HEK293 (cell line): ENCODE measurements around the gene BAG2.

Source experiments
- CTCF ChIA-PET: fragments of 350-600 bp; formaldehyde crosslinking; extraction: SDS; loops from one replicate; lab custom pipeline; 2021; ENCODE audit warnings: antibody characterized with exemption; lab: Yijun Ruan, JAX
- POLR2A ChIA-PET: fragments of 300-600 bp; formaldehyde crosslinking; extraction: SDS; loops from one replicate; lab custom pipeline; 2020; ENCODE audit warnings: antibody characterized with exemption, inconsistent platforms; lab: Yijun Ruan, JAX
- H3K27ac ChIP-seq: fragments of 200-500 bp; sonication (Bioruptor generic); 2 replicates; pipeline ENCODE4 v1.5.1; 2014; ENCODE audit warnings: low read depth, low read length, control low read depth, inconsistent platforms; ENCODE audit errors: extremely low read depth
- H3K36me3 ChIP-seq, 2 experiments: fragments of 200-500 bp in 1 of 2; sonication (Bioruptor generic) in 1 of 2; 1 replicate in 1 of 2; 2 replicates in 1 of 2; pipeline ENCODE4 v1.5.1; 2014 to 2017; ENCODE audit warnings: inconsistent platforms in 2 of 2, low read length in 2 of 2; ENCODE audit not compliant: control insufficient read depth in 2 of 2, insufficient read depth in 1 of 2
- H3K4me1 ChIP-seq: fragments of 200-500 bp; sonication (Bioruptor generic); 2 replicates; pipeline ENCODE4 v1.5.1; 2014; ENCODE audit warnings: mild to moderate bottlenecking, low read length, inconsistent platforms; ENCODE audit not compliant: control insufficient read depth, insufficient read depth
- H3K4me3 ChIP-seq: 2 replicates; pipeline ENCODE4 v1.5.1; 2011; ENCODE audit warnings: low read depth, mild to moderate bottlenecking, control low read depth, low read length, moderate library complexity
- H3K9me3 ChIP-seq: fragments of 200-500 bp; sonication (Bioruptor generic); 2 replicates; pipeline ENCODE4 v1.5.1; 2014; ENCODE audit warnings: low read depth, low read length, inconsistent platforms; ENCODE audit not compliant: control insufficient read depth, insufficient read depth
- PRDM6 ChIP-seq: fragments of 450-650 bp; formaldehyde crosslinking; IDR thresholded peaks from 2 replicates; pipeline ENCODE4 v1.5.1; 2017; ENCODE audit warnings: missing biosample characterization, missing genetic modification characterization
- ZNF10 ChIP-seq: fragments of 450-650 bp; formaldehyde crosslinking; IDR thresholded peaks from 2 replicates; pipeline ENCODE4 v1.5.1; 2017; ENCODE audit warnings: missing biosample characterization, missing genetic modification characterization
- ZNF239 ChIP-seq: fragments of 450-650 bp; formaldehyde crosslinking; IDR thresholded peaks from 2 replicates; pipeline ENCODE4 v1.5.1; 2016; ENCODE audit warnings: missing biosample characterization, missing genetic modification characterization
- ZNF350 ChIP-seq: fragments of 450-650 bp; formaldehyde crosslinking; IDR thresholded peaks from 2 replicates; pipeline ENCODE4 v1.5.0; 2017; ENCODE audit warnings: missing biosample characterization, mild to moderate bottlenecking, missing genetic modification characterization

BAG2 gene

GRCh38 chr6:57224769-57225515 is 52.8 kb downstream of the BAG2 start:
- Histone ChIP-seq H3K36me3 (peaks cover 0 to 3% of the 10 kb centered on the region in 2 experiments; a peak in 1 of 3 replicates), H3K4me1 (peaks cover 15% of the 10 kb centered on the region), H3K4me3 (no peak overlapping the region), H3K27ac (no peak overlapping the region), H3K9me3 (no peaks in the 10 kb centered on the region)
- ChIA-PET CTCF (interaction anchor here (0.7 to 1.0 kb wide), 2 partner anchors 23 to 91 kb away, joined by 3 read pairs; no protein-coding TSS in a partner anchor), POLR2A (no interaction called here)
- TF ChIP-seq ZNF239 (tag by site-specific recombination), result peak; percentile 48; the same call in 1 of the 2 replicates
- peak; percentile 87 for TF ChIP-seq PRDM6
- TF ChIP-seq ZNF350 (tag by site-specific recombination), result no peak

DNA sequence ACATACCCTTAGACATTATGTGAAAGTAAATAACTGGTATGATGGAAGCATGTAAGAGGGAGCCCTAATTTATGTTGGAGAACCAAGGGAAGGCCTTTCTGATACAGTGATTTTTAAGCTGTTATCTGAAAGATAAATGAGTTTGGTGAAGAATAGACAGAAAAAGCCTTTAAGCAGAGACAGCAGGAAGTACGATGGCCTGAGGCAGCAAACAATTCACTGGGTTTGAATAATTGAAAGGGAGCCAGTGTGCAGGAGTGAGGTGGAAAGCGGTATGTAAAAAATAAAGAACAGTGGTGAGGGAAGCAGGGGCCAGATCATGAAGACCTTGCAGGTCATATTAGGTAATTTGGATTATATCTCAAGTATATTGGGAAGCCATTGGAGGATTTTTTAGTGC is 54.1 kb downstream of the BAG2 start:
- Histone ChIP-seq H3K36me3 (no peaks in the 10 kb centered on the region), H3K4me1 (peaks cover 15% of the 10 kb centered on the region), H3K9me3 (no peaks in the 10 kb centered on the region), H3K4me3 (no peak overlapping the region), H3K27ac (no peak overlapping the region)
- CTCF ChIA-PET, result interaction anchor here (0.5 to 0.6 kb wide), 2 partner anchors 9 to 468 kb away, joined by 3 to 4 read pairs; no protein-coding TSS in a partner anchor
- POLR2A ChIA-PET, result no interaction called here
- TF ChIP-seq ZNF10, result no peak
